Vagina (tissue), 2 donors: ENCODE measurements around the gene GPD2. TPM values are rescaled to one million over a fixed set of nuclear protein-coding genes. Genes with fewer than 3 reads are reported as not detected.

Experiments used
- DNase-seq, 2 donors: peaks; one replicate each; pipeline ENCODE4 v3.0.0-alpha.2; 2017; ENCODE audit errors: extremely low spot score in 2 of 2
- H3K27ac ChIP-seq: fragments of 200-600 bp; sonication (generic); one replicate; pipeline ENCODE4 v1.5.1; 2019
- H3K27me3 ChIP-seq: fragments of 200-600 bp; sonication (generic); one replicate; pipeline ENCODE4 v1.5.1; 2019
- H3K36me3 ChIP-seq, 2 donors: fragments of 200-600 bp; sonication (generic); one replicate each; pipeline ENCODE4 v1.5.1; 2017 to 2019
- H3K4me1 ChIP-seq: fragments of 200-600 bp; sonication (generic); one replicate; pipeline ENCODE4 v1.5.1; 2019
- H3K4me3 ChIP-seq, 2 donors: fragments of 200-600 bp; sonication (generic); 1 replicate in 1 of 2; 2 replicates in 1 of 2; pipeline ENCODE4 v1.5.1; 2016 to 2019
- H3K9me3 ChIP-seq: fragments of 200-600 bp; sonication (generic); one replicate; pipeline ENCODE4 v1.5.1; 2019
- POLR2A ChIP-seq, 2 donors: fragments of 450-650 bp; IDR thresholded peaks; one replicate each; pipeline ENCODE4 v1.6.1; 2017; ENCODE audit warnings: antibody characterized with exemption in 2 of 2, mild to moderate bottlenecking in 2 of 2, moderate library complexity in 2 of 2
- POLR2AphosphoS5 ChIP-seq, 2 donors: sonication (generic); formaldehyde crosslinking; IDR thresholded peaks; one replicate each; pipeline ENCODE4 v1.9.0; 2017; ENCODE audit warnings: antibody characterized with exemption in 2 of 2, mild to moderate bottlenecking in 2 of 2, low read depth in 1 of 2; ENCODE audit not compliant: insufficient read depth in 1 of 2
- intact Hi-C: fragments of 100-400 bp; cut with DNase I; formaldehyde crosslinking; loops from one replicate; pipeline ENCODE4 v1.15.1; 2023
- total RNA-seq: library from RNA; depleted of rRNA; stranded (reverse); fragments of >200 nt; gene quantifications from one replicate; pipeline ENCODE4 v1.2.3, GENCODE V29; 2016
- TF ChIP-seq, protein P1 (sequence below), 3 experiments: fragments of 450-650 bp in 2 of 3; fragments of 200-600 bp in 1 of 3; sonication (generic) in 1 of 3; IDR thresholded peaks; one replicate each; pipeline ENCODE4 v1.5.1; 2017 to 2019; ENCODE audit warnings: antibody characterized with exemption in 3 of 3, mild to moderate bottlenecking in 2 of 3, moderate library complexity in 2 of 3

The GPD2 gene
- total RNA-seq, 1 donor from 2014 or later: 30.4 TPM

DNA sequence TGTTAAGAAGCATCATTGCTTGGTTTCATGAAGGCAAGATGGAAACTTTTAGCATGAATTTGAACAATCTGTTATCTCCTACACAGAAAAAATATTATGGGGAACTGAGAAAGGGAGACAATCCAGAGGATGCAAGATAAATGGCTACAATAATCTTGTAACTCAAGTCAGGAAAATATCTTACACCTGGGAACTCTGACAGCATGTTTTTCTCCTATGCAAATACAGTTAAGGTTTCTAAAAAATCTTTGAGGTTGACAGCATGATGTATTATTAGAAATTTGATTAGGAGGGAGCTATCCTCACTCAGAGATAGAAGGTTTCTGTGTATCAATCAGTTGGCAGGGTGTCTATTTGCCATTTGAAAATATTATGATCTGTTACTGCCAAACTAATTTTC lies 75.6 kb downstream of the GPD2 start:
- Histone ChIP-seq H3K4me1 (no peaks in the 10 kb centered on the region), H3K27ac (no peak overlapping the region), H3K27me3 (no peaks in the 10 kb centered on the region), H3K36me3 (no peaks in the 10 kb centered on the region), H3K4me3 (no peak overlapping the region), H3K9me3 (no peaks in the 10 kb centered on the region)
- TF ChIP-seq, protein P1, sequence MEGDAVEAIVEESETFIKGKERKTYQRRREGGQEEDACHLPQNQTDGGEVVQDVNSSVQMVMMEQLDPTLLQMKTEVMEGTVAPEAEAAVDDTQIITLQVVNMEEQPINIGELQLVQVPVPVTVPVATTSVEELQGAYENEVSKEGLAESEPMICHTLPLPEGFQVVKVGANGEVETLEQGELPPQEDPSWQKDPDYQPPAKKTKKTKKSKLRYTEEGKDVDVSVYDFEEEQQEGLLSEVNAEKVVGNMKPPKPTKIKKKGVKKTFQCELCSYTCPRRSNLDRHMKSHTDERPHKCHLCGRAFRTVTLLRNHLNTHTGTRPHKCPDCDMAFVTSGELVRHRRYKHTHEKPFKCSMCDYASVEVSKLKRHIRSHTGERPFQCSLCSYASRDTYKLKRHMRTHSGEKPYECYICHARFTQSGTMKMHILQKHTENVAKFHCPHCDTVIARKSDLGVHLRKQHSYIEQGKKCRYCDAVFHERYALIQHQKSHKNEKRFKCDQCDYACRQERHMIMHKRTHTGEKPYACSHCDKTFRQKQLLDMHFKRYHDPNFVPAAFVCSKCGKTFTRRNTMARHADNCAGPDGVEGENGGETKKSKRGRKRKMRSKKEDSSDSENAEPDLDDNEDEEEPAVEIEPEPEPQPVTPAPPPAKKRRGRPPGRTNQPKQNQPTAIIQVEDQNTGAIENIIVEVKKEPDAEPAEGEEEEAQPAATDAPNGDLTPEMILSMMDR (IDR thresholded peaks at IDR 0.05): no peak
- TF ChIP-seq POLR2AphosphoS5 (IDR thresholded peaks at IDR 0.05; ENCODE audit: insufficient read depth in 1 of 2, low read depth in 1 of 2) (no peak), POLR2A (IDR thresholded peaks at IDR 0.05) (no peak)
- DNase-seq: no peak
- intact Hi-C loops: no loop called here

DNA sequence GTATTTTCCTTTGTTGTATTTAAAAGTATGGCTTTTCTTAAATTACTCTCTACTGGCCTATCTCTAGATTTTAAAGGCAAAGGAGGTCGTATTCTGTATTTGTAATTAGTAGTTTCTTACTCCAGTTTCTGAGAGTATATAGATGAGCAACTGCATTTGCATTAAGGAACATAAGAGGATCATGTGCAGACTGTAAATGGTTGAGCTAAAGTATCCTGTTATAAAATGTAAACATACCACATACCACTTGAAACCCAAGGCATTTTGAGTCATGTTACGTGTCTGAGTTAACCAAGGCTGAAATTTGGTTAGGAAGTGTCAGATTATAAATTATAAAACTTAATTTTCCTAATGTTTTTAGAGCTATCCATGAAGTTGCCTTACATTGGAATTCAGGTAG lies 76.3 kb downstream of the GPD2 start:
- intact Hi-C loops: no loop called here
- H3K36me3 ChIP-seq: no peaks in the 10 kb centered on the region
- H3K27ac ChIP-seq: no peak overlapping the region
- TF ChIP-seq, protein P1 (IDR thresholded peaks at IDR 0.05): no peak
- TF ChIP-seq POLR2A (IDR thresholded peaks at IDR 0.05) (no peak), POLR2AphosphoS5 (IDR thresholded peaks at IDR 0.05; ENCODE audit: insufficient read depth in 1 of 2, low read depth in 1 of 2) (no peak)
- H3K4me3 ChIP-seq: no peak overlapping the region
- H3K27me3 ChIP-seq: no peaks in the 10 kb centered on the region
- no peaks in the 10 kb centered on the region for H3K4me1 ChIP-seq
- H3K9me3 ChIP-seq: no peaks in the 10 kb centered on the region
- no peak for DNase-seq

- DNase-seq: no peak
- intact Hi-C loops: no loop called here
- H3K4me1 ChIP-seq: no peaks in the 10 kb centered on the region
- no peak for TF ChIP-seq POLR2AphosphoS5 (IDR thresholded peaks at IDR 0.05; ENCODE audit: insufficient read depth in 1 of 2, low read depth in 1 of 2)
- TF ChIP-seq POLR2A (IDR thresholded peaks at IDR 0.05): no peak
- TF ChIP-seq, protein P1 (IDR thresholded peaks at IDR 0.05): no peak
- no peaks in the 10 kb centered on the region for H3K36me3 ChIP-seq
- H3K27ac ChIP-seq: no peak overlapping the region
- no peaks in the 10 kb centered on the region for H3K9me3 ChIP-seq
- H3K27me3 ChIP-seq: no peaks in the 10 kb centered on the region
- H3K4me3 ChIP-seq: no peak overlapping the region
These were observed 77.0 kb downstream of the GPD2 start for GRCh38 chr2:156513219-156513618.

- Histone ChIP-seq H3K4me3 (no peak overlapping the region), H3K27ac (no peak overlapping the region), H3K4me1 (no peaks in the 10 kb centered on the region), H3K36me3 (peaks cover 0 to 6% of the 10 kb centered on the region in 2 donors), H3K9me3 (no peaks in the 10 kb centered on the region), H3K27me3 (no peaks in the 10 kb centered on the region)
- no peak for DNase-seq
- intact Hi-C loops: no loop called here
- TF ChIP-seq, protein P1 (IDR thresholded peaks at IDR 0.05): no peak
- TF ChIP-seq POLR2AphosphoS5 (IDR thresholded peaks at IDR 0.05; ENCODE audit: insufficient read depth in 1 of 2, low read depth in 1 of 2) (no peak), POLR2A (IDR thresholded peaks at IDR 0.05) (no peak)
These were observed 81.2 kb downstream of the GPD2 start for GRCh38 chr2:156517419-156517818.

GRCh38 chr2:156518138-156518537 lies 82.0 kb downstream of the GPD2 start:
- H3K36me3 ChIP-seq: peaks cover 0 to 6% of the 10 kb centered on the region in 2 donors
- intact Hi-C loops: no loop called here
- no peak overlapping the region for H3K4me3 ChIP-seq
- H3K27me3 ChIP-seq: no peaks in the 10 kb centered on the region
- H3K4me1 ChIP-seq: no peaks in the 10 kb centered on the region
- TF ChIP-seq, protein P1 (IDR thresholded peaks at IDR 0.05): no peak
- TF ChIP-seq POLR2AphosphoS5 (IDR thresholded peaks at IDR 0.05; ENCODE audit: insufficient read depth in 1 of 2, low read depth in 1 of 2): no peak
- TF ChIP-seq POLR2A (IDR thresholded peaks at IDR 0.05): no peak
- no peak overlapping the region for H3K27ac ChIP-seq
- no peaks in the 10 kb centered on the region for H3K9me3 ChIP-seq
- no peak for DNase-seq
